PFSK-1 (cell line): ENCODE measurements around the gene SEZ6L2.

Experiments used
- REST ChIP-seq, 2 experiments: IDR thresholded peaks; 2 replicates each; pipeline versions ENCODE4 v1.6.1 to v1.8.0; 2011 to 2012; ENCODE audit warnings: low read depth in 2 of 2, low read length in 2 of 2, control low read depth in 1 of 2, inconsistent platforms in 1 of 2, mild to moderate bottlenecking in 1 of 2, moderate library complexity in 1 of 2; ENCODE audit not compliant: insufficient read depth in 1 of 2
- TAF1 ChIP-seq: IDR thresholded peaks from 2 replicates; pipeline ENCODE4 v1.6.1; 2012; ENCODE audit warnings: low read length, control low read depth, borderline replicate concordance; ENCODE audit not compliant: insufficient read depth

GRCh38 chr16:29899516-29900101 lies at the start of gene SEZ6L2:
- no peak for TF ChIP-seq TAF1
- TF ChIP-seq REST (IDR thresholded peaks at IDR 0.05; ENCODE audit: insufficient read depth in 1 of 2, low read depth in 2 of 2, low read length in 2 of 2), result peak; percentile 93 to 95
